Stimulated activated naive B cell treated with anti-CD40 and anti-IgM and Interleukin-4, amounts not matched to agents 10 μg/mL and 1 μg/mL and 100 μg/mL, for 72 hours (primary cell): ENCODE data around the gene ATF7IP.
A peak's percentile ranks its signal among the peaks of the same experiment; 100 is the strongest.

ENCODE experiments used
- ATAC-seq, 2 donors: fragments of 150-1000 bp; cut with Tn5 transposase; replicated peaks; 2 replicates each; pipeline ENCODE4 v1.10.0; 2021; ENCODE audit warnings: moderate library complexity in 1 of 2
- DNase-seq: peaks from one replicate; pipeline ENCODE4 v3.0.0; 2021
- H3K27ac Mint-ChIP-seq: one replicate; pipeline ENCODE4 v1.8.0; 2022; ENCODE audit warnings: mild to moderate bottlenecking, mixed read lengths
- H3K27me3 Mint-ChIP-seq, 2 donors: one replicate each; pipeline ENCODE4 v1.8.0; 2022; ENCODE audit warnings: mixed read lengths in 2 of 2
- H3K36me3 Mint-ChIP-seq, 2 donors: one replicate each; pipeline ENCODE4 v1.8.0; 2022; ENCODE audit warnings: mixed read lengths in 2 of 2, mild to moderate bottlenecking in 1 of 2
- H3K4me1 Mint-ChIP-seq, 2 donors: one replicate each; pipeline ENCODE4 v1.8.0; 2022; ENCODE audit warnings: mixed read lengths in 2 of 2, mild to moderate bottlenecking in 1 of 2
- H3K4me3 Mint-ChIP-seq, 2 donors: one replicate each; pipeline ENCODE4 v1.8.0; 2022; ENCODE audit warnings: mild to moderate bottlenecking in 2 of 2, mixed read lengths in 2 of 2, moderate library complexity in 1 of 2
- H3K9me3 Mint-ChIP-seq, 2 donors: one replicate each; pipeline ENCODE4 v1.8.0; 2022; ENCODE audit warnings: mixed read lengths in 2 of 2, mild to moderate bottlenecking in 1 of 2

The ATF7IP gene

GRCh38 chr12:14452336-14452735 is 86.9 kb downstream of the ATF7IP start:
- H3K4me1 Mint-ChIP-seq: peaks cover 38 to 74% of the 10 kb centered on the region in 2 donors

GRCh38 chr12:14452865-14453264 is 87.4 kb downstream of the ATF7IP start:
- Mint-ChIP-seq H3K4me3 (no peak overlapping the region), H3K9me3 (peaks cover 5 to 11% of the 10 kb centered on the region in 2 donors), H3K27me3 (no peaks in the 10 kb centered on the region), H3K36me3 (peaks cover 69 to 80% of the 10 kb centered on the region in 2 donors), H3K4me1 (peaks cover 35 to 69% of the 10 kb centered on the region in 2 donors), H3K27ac (peak overlapping the region; percentile 72)
- ATAC-seq (no peak), DNase-seq (no peak)

More at GRCh38 chr12:14452336-14452735, 86.9 kb downstream of the ATF7IP start:
- DNase-seq: no peak
- Mint-ChIP-seq H3K36me3 (peaks cover 74 to 86% of the 10 kb centered on the region in 2 donors), H3K9me3 (peaks cover 5 to 13% of the 10 kb centered on the region in 2 donors), H3K27me3 (no peaks in the 10 kb centered on the region), H3K27ac (peak overlapping the region; percentile 68), H3K4me3 (no peak overlapping the region)
- ATAC-seq: no peak

- Mint-ChIP-seq H3K4me3 (no peak overlapping the region), H3K27me3 (no peaks in the 10 kb centered on the region), H3K9me3 (peaks cover 5 to 11% of the 10 kb centered on the region in 2 donors), H3K4me1 (peaks cover 34 to 57% of the 10 kb centered on the region in 2 donors), H3K27ac (peak overlapping the region; percentile 72), H3K36me3 (peaks cover 61 to 71% of the 10 kb centered on the region in 2 donors)
- ATAC-seq (peak; percentile 78 to 89), DNase-seq (peak; percentile 31)
Measured at GRCh38 chr12:14454098-14454907, 88.8 kb downstream of the ATF7IP start.

- Mint-ChIP-seq H3K27me3 (no peaks in the 10 kb centered on the region), H3K4me3 (no peak overlapping the region), H3K27ac (no peak overlapping the region), H3K4me1 (peaks cover 11 to 18% of the 10 kb centered on the region in 2 donors), H3K36me3 (peaks cover 28 to 51% of the 10 kb centered on the region in 2 donors), H3K9me3 (no peaks in the 10 kb centered on the region)
- ATAC-seq: peak in 1 of 2 donors; percentile 22
- DNase-seq: no peak
Measured at GRCh38 chr12:14460212-14460841, 94.8 kb downstream of the ATF7IP start.

GRCh38 chr12:14471497-14471896 is 106.0 kb downstream of the ATF7IP start:
- Mint-ChIP-seq H3K9me3 (peaks cover 16 to 22% of the 10 kb centered on the region in 2 donors), H3K36me3 (peaks cover 52 to 75% of the 10 kb centered on the region in 2 donors), H3K4me1 (peaks cover 3 to 9% of the 10 kb centered on the region in 2 donors), H3K4me3 (no peak overlapping the region), H3K27me3 (no peaks in the 10 kb centered on the region), H3K27ac (peak overlapping the region; percentile 88)
- no peak for DNase-seq
- no peak for ATAC-seq

GRCh38 chr12:14473707-14474287 is 108.3 kb downstream of the ATF7IP start:
- Mint-ChIP-seq H3K36me3 (peaks cover 57 to 79% of the 10 kb centered on the region in 2 donors), H3K9me3 (peaks cover 16 to 22% of the 10 kb centered on the region in 2 donors), H3K4me3 (no peak overlapping the region)

GRCh38 chr12:14479004-14479403 is 113.5 kb downstream of the ATF7IP start:
- Mint-ChIP-seq H3K9me3 (peaks cover under 1% of the 10 kb centered on the region in 2 donors), H3K27ac (no peak overlapping the region), H3K4me3 (no peak overlapping the region), H3K4me1 (no peaks in the 10 kb centered on the region), H3K27me3 (no peaks in the 10 kb centered on the region), H3K36me3 (peaks cover 36 to 56% of the 10 kb centered on the region in 2 donors)
- DNase-seq: no peak
- peak in 1 of 2 donors; percentile 47 for ATAC-seq

More at GRCh38 chr12:14473707-14474287, 108.3 kb downstream of the ATF7IP start:
- no peak overlapping the region for H3K27ac Mint-ChIP-seq
- ATAC-seq (no peak), DNase-seq (no peak)
- H3K27me3 Mint-ChIP-seq: no peaks in the 10 kb centered on the region
- H3K4me1 Mint-ChIP-seq: peaks cover 3 to 4% of the 10 kb centered on the region in 2 donors

- Mint-ChIP-seq H3K27ac (no peak overlapping the region), H3K27me3 (no peaks in the 10 kb centered on the region), H3K36me3 (peaks cover 30 to 53% of the 10 kb centered on the region in 2 donors), H3K4me3 (no peak overlapping the region), H3K4me1 (no peaks in the 10 kb centered on the region), H3K9me3 (no peaks in the 10 kb centered on the region)
- no peak for ATAC-seq
- DNase-seq: no peak
Measured at GRCh38 chr12:14481201-14481600, 115.7 kb downstream of the ATF7IP start.

- Mint-ChIP-seq H3K27me3 (no peaks in the 10 kb centered on the region), H3K9me3 (no peaks in the 10 kb centered on the region), H3K27ac (peak overlapping the region; percentile 42), H3K36me3 (peaks cover 37 to 61% of the 10 kb centered on the region in 2 donors), H3K4me3 (no peak overlapping the region), H3K4me1 (no peaks in the 10 kb centered on the region)
- DNase-seq (no peak), ATAC-seq (no peak)
Measured at GRCh38 chr12:14482361-14482760, 116.9 kb downstream of the ATF7IP start.

GRCh38 chr12:14482886-14483285 is 117.4 kb downstream of the ATF7IP start:
- ATAC-seq: no peak
- no peak for DNase-seq
- Mint-ChIP-seq H3K27me3 (no peaks in the 10 kb centered on the region), H3K4me3 (no peak overlapping the region), H3K36me3 (peaks cover 38 to 61% of the 10 kb centered on the region in 2 donors), H3K4me1 (no peaks in the 10 kb centered on the region), H3K9me3 (no peaks in the 10 kb centered on the region), H3K27ac (peak overlapping the region; percentile 42)

- Mint-ChIP-seq H3K4me1 (peaks cover 0 to 2% of the 10 kb centered on the region in 2 donors), H3K27ac (peak overlapping the region; percentile 71), H3K27me3 (no peaks in the 10 kb centered on the region), H3K9me3 (no peaks in the 10 kb centered on the region), H3K4me3 (no peak overlapping the region), H3K36me3 (peaks cover 45 to 66% of the 10 kb centered on the region in 2 donors)
- ATAC-seq (no peak), DNase-seq (no peak)
Measured at GRCh38 chr12:14495326-14495725, 129.8 kb downstream of the ATF7IP start.

GRCh38 chr12:14505626-14506596 is 140.4 kb downstream of the ATF7IP start:
- no peaks in the 10 kb centered on the region for H3K27me3 Mint-ChIP-seq
- peaks cover 0 to 2% of the 10 kb centered on the region in 2 donors for H3K4me1 Mint-ChIP-seq
- no peaks in the 10 kb centered on the region for H3K9me3 Mint-ChIP-seq
- no peak overlapping the region for H3K4me3 Mint-ChIP-seq
- H3K36me3 Mint-ChIP-seq: peaks cover 14 to 29% of the 10 kb centered on the region in 2 donors
- no peak for ATAC-seq
- DNase-seq: no peak
- H3K27ac Mint-ChIP-seq: no peak overlapping the region

GRCh38 chr12:14510574-14510973 is 145.1 kb downstream of the ATF7IP start:
- Mint-ChIP-seq H3K27ac (no peak overlapping the region), H3K9me3 (no peaks in the 10 kb centered on the region), H3K27me3 (peaks cover 0 to 4% of the 10 kb centered on the region in 2 donors), H3K36me3 (peaks cover 3% of the 10 kb centered on the region in 2 donors), H3K4me3 (no peak overlapping the region), H3K4me1 (peaks cover 0 to 2% of the 10 kb centered on the region in 2 donors)
- DNase-seq: no peak
- ATAC-seq: peak; percentile 41 to 53
